K562 (cell line): Measurements from ENCODE around the gene ANKS4B. TPM values are rescaled to one million over a fixed set of nuclear protein-coding genes. Genes with fewer than 3 reads are reported as not detected.

Experiments used
- ARNT ChIP-seq, 2 experiments: fragments of 450-650 bp; IDR thresholded peaks; 2 replicates each; pipeline ENCODE4 v1.6.1; 2016; ENCODE audit warnings: mild to moderate bottlenecking in 1 of 2
- BMI1 ChIP-seq: fragments of 150-350 bp; IDR thresholded peaks from 2 replicates; pipeline ENCODE4 v1.6.1; 2014; ENCODE audit warnings: low read length
- NFATC3 ChIP-seq: fragments of 450-650 bp; IDR thresholded peaks from 2 replicates; pipeline ENCODE4 v1.6.1; 2017; ENCODE audit warnings: mild to moderate bottlenecking
- NR3C1 ChIP-seq: sonication (generic); formaldehyde crosslinking; IDR thresholded peaks from 2 replicates; pipeline ENCODE4 v1.8.1; 2022; ENCODE audit warnings: missing genetic modification reagents
- POLR2AphosphoS5 ChIP-seq: IDR thresholded peaks from 2 replicates; pipeline ENCODE4 v1.6.1; 2011; ENCODE audit warnings: mild to moderate bottlenecking, low read depth, low read length, moderate library complexity; ENCODE audit not compliant: control insufficient read depth, insufficient read depth
- SIRT6 ChIP-seq: IDR thresholded peaks from one replicate; pipeline ENCODE4 v1.6.1; 2012; ENCODE audit warnings: low read depth, mild to moderate bottlenecking, control low read depth, inconsistent platforms, low read length, moderate library complexity
- SOX6 ChIP-seq: fragments of 450-650 bp; IDR thresholded peaks from 2 replicates; pipeline ENCODE4 v1.6.1; 2014; ENCODE audit warnings: mild to moderate bottlenecking
- STAT6 ChIP-seq: sonication (generic); formaldehyde crosslinking; IDR thresholded peaks from 2 replicates; pipeline ENCODE4 v1.8.1; 2023; ENCODE audit warnings: mild to moderate bottlenecking, missing genetic modification reagents
- WHSC1 ChIP-seq: IDR thresholded peaks from one replicate; pipeline ENCODE4 v1.6.1; 2012; ENCODE audit warnings: low read length, control low read depth, inconsistent platforms
- ZNF232 ChIP-seq: sonication (generic); formaldehyde crosslinking; IDR thresholded peaks from 2 replicates; pipeline ENCODE4 v1.8.0; 2022; ENCODE audit warnings: mild to moderate bottlenecking, missing genetic modification reagents
- polyA plus RNA-seq, 8 experiments: library from polyadenylated mRNA; depleted of rRNA in 4 of 8; stranded (reverse) in 5 of 8; unstranded in 3 of 8; fragments of >200 nt; fragmentation: Nextera tagmentation in 2 of 8; fragmentation: Illumina TruSeq in 1 of 8; extraction: Ambion mirVana in 2 of 8; extraction: Trizol in 1 of 8; gene quantifications; 2 replicates each; pipeline versions ENCODE4 v1.2.1 to v1.2.3, GENCODE V29; 2011 to 2014; ENCODE audit warnings: inconsistent platforms in 1 of 8, missing spikeins in 1 of 8
- total RNA-seq, 7 experiments: library from RNA; depleted of rRNA in 6 of 7; stranded (reverse); fragments of >200 nt in 6 of 7; fragmentation: Illumina TruSeq in 2 of 7; extraction: Trizol in 2 of 7; gene quantifications; 2 replicates each; pipeline versions ENCODE4 v1.2.1 to v1.2.3, GENCODE V29; 2011 to 2021; ENCODE audit warnings: low replicate concordance in 1 of 7
- TF ChIP-seq, protein P1 (sequence below): sonication (generic); formaldehyde crosslinking; IDR thresholded peaks from 2 replicates; pipeline ENCODE4 v1.8.1; 2023; ENCODE audit warnings: missing genetic modification reagents, mild to moderate bottlenecking, borderline replicate concordance

ANKS4B gene
- total and polyA plus RNA-seq, 9 of the 15 experiments (the other 6 are each of a cell fraction or from before 2014, with no cell fraction given) = not detected

DNA sequence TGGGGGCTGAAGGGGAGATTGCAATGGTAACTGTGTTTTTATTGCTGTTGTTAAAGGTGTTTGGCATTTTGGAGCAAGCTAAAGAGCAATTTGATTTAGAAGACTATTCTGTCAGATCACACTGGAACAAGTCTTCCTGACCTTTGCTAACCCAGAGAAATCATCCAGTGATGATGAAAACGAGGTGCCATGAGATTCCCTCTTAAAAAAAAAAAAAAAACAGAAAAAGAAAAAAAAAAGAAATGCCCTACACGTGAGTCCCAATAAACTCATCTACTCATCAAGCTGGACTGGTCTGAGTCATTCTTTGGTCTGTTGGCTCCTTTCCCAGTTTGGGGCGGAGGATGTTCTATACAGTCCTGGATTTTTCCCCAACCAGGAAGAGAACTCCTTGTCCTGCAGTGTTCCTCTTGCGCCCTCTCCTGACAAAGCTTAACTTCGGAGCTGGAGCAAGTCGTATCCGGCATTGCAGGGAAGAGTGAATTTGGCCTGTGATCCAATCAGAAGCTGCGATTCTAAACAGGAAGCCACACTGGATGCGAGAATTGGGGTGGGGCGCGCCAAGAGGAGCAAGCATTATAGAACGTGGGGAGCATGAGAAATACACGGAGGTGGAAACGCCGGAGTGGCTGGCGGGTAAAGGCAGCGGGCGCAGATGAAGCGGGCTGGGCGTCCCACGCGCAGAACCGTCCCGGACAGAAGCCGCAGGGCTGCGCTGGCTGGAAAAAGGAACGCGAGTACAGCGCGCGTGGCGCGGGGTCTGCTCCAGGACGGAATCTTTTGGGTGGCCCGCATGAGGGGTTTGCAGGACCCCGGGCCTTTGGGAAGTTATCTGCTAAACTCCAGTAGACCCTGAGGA, 67.0 kb downstream of the ANKS4B start (continued):
- TF ChIP-seq WHSC1 (no peak), SOX6 (no peak; the same call in 1 of the 2 replicates), STAT6 (CRISPR knock-in tag) (no peak), POLR2AphosphoS5 (peak; percentile 58; the same call in 1 of the 2 replicates), ARNT (IDR thresholded peaks at IDR 0.05) (peak; percentile 69 to 73; a peak in 3 of 4 replicates), SIRT6 (no peak), NFATC3 (no peak), ZNF232 (CRISPR knock-in tag) (no peak), NR3C1 (CRISPR knock-in tag) (no peak), BMI1 (no peak)
- TF ChIP-seq, protein P1, sequence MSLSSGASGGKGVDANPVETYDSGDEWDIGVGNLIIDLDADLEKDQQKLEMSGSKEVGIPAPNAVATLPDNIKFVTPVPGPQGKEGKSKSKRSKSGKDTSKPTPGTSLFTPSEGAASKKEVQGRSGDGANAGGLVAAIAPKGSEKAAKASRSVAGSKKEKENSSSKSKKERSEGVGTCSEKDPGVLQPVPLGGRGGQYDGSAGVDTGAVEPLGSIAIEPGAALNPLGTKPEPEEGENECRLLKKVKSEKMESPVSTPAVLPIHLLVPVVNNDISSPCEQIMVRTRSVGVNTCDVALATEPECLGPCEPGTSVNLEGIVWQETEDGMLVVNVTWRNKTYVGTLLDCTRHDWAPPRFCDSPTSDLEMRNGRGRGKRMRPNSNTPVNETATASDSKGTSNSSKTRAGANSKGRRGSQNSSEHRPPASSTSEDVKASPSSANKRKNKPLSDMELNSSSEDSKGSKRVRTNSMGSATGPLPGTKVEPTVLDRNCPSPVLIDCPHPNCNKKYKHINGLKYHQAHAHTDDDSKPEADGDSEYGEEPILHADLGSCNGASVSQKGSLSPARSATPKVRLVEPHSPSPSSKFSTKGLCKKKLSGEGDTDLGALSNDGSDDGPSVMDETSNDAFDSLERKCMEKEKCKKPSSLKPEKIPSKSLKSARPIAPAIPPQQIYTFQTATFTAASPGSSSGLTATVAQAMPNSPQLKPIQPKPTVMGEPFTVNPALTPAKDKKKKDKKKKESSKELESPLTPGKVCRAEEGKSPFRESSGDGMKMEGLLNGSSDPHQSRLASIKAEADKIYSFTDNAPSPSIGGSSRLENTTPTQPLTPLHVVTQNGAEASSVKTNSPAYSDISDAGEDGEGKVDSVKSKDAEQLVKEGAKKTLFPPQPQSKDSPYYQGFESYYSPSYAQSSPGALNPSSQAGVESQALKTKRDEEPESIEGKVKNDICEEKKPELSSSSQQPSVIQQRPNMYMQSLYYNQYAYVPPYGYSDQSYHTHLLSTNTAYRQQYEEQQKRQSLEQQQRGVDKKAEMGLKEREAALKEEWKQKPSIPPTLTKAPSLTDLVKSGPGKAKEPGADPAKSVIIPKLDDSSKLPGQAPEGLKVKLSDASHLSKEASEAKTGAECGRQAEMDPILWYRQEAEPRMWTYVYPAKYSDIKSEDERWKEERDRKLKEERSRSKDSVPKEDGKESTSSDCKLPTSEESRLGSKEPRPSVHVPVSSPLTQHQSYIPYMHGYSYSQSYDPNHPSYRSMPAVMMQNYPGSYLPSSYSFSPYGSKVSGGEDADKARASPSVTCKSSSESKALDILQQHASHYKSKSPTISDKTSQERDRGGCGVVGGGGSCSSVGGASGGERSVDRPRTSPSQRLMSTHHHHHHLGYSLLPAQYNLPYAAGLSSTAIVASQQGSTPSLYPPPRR (CRISPR knock-in tag) = no peak
